ENCODE data around the gene NUAK2.
A peak's percentile ranks its signal among the peaks of the same experiment; 100 is the strongest.

The NUAK2 gene

GRCh38 chr1:205275133-205275532 is 46.4 kb downstream of the NUAK2 start:
- no peak for DNase-seq (ENCODE audit: low read depth in 2 of 2)

DNA sequence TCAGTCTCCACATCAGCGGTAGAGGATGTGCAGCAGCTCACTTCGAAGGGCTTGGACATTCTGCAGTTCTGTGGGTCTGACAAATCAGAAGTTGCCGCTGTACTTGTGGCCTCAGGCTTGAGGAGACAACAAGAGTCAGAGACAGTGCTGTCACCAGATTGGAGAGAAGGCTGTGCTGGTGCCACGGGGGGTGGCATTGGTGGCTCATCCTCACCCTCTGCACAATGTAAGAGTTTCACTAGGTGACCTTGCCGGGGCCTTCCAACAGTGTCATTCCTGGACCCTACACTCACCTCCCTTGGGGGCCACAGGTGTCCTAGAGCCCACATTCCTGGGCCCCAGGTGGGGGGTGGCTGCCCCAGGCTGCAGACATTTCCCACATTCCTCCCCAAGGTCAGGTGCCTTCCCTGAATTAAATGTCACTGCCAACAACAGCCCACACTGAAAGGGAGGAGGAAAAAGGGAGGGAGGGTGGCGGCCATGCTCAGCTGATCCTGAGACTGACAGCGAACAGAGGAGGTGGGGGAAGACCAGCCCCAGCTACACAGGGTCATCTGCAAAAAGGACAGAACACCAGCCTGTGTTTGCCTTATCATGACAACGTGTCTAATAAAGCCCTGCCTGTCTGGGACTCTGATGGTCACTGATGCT is 47.4 kb downstream of the NUAK2 start:
- DNase-seq (ENCODE audit: low read depth in 2 of 2), result no peak

DNA sequence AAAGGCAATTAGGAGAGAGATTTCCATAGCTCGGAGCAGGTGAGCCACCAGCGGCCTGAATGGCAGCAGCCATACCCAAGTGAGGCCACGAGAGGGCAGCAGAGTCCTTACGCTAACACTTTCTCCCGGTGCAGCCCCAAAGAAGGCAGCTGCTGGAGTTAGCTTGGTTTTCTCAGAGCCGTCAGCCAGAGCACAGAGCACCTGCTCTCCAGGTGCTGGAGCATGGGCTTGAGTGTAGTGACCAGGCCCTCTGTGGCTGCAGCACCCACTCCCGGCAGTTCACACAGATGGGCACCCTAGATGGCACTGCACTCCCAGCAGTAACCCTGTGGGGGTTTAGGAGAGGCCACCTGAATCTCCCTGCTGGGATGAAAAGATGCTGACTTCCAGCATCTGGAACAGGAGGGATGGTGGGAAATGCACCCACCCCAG is 48.0 kb downstream of the NUAK2 start:
- peak; percentile 55 to 69 for DNase-seq (ENCODE audit: low read depth in 2 of 2)

DNA sequence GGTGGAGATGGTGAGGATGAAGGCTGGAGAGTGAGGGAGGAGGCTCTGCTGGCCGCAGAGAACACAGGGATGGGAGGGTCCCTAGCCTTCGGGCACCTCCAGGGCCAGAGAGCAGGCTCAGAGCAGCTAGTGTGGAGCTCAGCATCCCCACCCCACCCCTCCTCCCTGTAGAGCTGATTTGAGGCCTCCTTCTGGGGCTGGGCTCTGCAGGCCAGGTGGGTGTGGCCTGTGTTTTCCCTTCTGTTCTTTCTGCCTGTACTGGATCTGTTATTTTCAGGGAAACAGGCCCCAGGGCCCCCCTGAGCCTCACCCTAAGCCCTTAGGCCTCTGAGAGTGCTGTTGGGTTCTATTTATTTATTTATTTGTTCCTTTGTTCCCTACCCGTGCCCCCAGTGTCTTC is 49.0 kb downstream of the NUAK2 start:
- no peak for DNase-seq (ENCODE audit: low read depth in 2 of 2)

GRCh38 chr1:205271745-205272144 is 49.8 kb downstream of the NUAK2 start:
- no peak for DNase-seq (ENCODE audit: low read depth in 2 of 2)

- no peak for DNase-seq (ENCODE audit: low read depth in 2 of 2)
Observed at GRCh38 chr1:205271277-205271676, 50.3 kb downstream of the NUAK2 start.

DNA sequence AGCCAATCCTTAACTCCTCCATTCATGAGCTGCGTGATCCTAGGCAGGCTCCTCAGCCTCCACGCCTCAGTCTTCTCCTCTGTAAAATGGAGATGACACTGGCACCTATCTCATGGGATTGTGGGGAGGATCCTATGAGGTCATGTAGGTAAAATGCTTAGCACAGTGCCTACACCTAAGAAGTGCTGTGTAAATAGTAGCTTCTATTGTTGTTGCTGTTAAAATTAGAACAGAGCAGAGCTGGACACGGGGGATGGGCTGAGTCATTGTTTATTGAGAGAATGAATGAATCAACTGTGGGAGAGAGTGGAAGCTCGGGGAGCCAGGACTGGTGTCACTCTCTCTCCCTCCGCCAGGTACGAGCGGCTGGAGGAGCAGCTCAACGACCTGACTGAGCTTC is 50.8 kb downstream of the NUAK2 start:
- no peak for DNase-seq (ENCODE audit: low read depth in 2 of 2)

GRCh38 chr1:205270271-205270670 is 51.3 kb downstream of the NUAK2 start:
- DNase-seq (ENCODE audit: low read depth in 2 of 2), result no peak

GRCh38 chr1:205269711-205270110 is 51.8 kb downstream of the NUAK2 start:
- no peak for DNase-seq (ENCODE audit: low read depth in 2 of 2)

DNA sequence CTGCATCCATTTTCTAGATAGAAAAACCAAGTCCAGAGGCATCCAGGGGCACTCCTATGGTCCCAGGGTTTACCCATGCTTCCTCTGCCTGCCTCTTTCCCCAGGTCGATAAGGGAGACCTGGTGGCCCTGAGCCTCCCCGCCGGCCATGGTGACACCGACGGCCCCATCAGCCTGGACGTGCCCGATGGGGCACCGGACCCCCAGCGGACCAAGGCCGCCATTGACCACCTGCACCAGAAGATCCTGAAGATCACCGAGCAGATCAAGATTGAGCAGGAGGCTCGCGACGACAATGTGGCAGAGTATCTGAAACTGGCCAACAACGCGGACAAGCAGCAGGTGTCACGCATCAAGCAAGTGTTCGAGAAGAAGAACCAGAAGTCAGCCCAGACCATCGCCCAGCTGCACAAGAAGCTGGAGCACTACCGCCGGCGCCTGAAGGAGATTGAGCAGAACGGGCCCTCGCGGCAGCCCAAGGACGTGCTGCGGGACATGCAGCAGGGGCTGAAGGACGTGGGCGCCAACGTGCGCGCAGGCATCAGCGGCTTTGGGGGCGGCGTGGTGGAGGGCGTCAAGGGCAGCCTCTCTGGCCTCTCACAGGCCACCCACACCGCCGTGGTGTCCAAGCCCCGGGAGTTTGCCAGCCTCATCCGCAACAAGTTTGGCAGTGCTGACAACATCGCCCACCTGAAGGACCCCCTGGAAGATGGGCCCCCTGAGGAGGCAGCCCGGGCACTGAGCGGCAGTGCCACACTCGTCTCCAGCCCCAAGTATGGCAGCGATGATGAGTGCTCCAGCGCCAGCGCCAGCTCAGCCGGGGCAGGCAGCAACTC is 52.5 kb downstream of the NUAK2 start:
- no peak for DNase-seq (ENCODE audit: low read depth in 2 of 2)

DNA sequence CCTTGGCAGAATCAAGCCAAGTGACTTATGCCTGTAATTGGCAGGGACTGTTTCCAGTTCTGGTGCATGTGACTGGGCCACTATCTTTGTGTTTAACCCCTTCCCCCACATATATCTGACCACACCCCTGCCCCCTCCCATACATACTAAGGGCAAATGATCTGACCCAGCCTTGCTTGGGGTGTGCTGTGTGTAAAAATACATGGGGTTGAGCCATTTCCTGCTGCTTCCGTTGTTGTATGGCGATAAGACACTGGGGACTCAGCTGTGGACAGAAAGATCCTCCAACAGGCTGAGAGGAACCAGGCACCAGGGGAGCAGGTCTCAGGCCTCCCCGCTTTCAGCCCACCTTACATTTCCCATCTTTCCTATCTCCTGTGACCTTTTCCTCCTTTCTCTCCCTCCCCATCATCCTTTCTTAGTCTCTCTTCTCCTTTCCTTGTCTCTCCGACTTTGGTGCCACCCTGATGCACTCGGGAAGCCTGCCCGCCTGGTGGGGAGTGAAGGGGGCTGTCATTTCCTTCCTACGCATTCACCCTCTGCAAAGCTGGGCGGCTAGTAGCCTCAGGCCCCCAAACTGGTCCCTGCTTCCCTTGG is 54.1 kb downstream of the NUAK2 start:
- no peak for DNase-seq (ENCODE audit: low read depth in 2 of 2)

DNA sequence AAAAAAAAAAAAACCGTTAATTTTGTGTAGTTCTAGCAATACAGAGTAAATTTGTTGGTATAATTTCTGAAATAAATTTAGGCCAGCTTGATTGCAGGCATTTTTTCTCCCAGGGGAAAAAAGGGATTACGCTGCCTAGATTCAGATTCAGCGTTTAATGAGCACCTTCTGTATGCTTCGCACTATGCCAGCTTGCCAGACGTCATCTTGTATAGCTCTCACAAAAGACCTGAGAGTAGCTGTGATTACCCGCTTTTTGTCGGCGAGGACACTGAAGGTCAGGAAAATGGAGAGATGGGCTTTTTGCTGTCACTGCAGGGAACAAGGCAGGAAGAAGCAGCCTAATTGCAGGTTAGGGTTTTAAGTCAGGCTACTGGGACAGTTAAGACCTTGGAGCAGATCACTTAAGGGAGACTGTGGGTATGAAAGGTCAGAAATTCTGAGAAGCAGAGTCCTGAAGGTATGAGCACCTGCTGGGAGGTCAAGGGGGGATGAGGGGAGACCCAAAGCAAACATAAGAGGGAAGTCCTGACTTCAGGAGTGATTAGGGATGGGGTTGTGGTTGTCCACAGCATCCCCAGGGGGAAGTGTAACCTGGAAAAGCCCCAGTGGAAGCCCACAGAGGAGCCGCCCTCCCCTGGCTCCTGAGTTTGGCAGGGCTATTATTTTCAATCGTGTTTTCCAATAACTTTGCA is 54.8 kb downstream of the NUAK2 start:
- DNase-seq (ENCODE audit: low read depth in 2 of 2), result no peak

DNA sequence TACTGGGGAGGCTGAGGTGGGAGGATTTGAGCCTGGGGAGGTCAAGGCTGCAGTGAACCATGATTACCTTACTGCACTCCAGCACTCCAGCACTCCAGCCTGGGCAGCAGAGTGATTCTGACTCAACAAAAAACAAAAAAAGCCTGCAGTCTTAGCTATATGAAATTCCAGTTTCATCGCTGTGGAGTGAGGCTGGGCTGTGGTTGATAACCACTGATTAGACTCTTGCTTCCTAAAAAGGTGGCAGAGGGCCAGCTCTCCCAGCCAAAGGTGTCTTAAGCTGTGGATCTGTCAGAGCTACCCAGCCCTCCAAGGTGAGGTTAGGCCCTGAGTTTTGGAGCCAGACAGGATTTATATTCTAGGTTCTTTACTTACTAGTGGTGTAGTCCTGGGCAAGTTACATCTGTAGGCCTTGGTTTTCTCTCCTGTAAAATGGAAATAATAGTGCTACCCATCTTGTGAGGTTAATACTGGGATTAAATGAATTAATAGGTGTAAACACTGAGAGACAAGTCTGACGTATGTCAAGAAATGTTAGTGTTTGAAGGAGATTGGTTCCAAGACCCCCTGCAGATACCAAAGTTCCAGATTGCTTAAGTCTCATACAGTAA is 57.9 kb downstream of the NUAK2 start:
- DNase-seq (ENCODE audit: low read depth in 2 of 2), result no peak

DNA sequence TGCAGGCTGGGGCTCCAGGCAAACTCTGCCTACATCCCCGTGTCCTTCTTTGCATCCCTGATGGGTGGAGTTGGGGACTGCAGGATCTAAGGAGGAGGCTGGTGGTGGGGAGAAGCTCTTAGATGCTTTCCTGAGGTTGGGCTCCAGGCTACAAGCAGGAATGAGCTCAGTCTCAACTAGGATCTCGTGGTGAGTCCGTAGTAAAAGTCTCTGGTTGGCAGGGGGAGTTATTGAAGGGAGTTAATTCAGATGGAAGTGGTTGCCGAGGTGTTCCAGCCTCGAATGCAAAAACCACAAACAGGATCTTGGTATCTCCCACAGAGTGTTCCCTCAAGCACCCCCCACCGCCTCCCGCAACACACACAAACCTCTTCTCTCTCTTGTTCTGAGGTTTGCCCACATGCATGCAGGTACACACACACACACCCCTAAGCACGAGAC is 58.8 kb downstream of the NUAK2 start:
- DNase-seq (ENCODE audit: low read depth in 2 of 2), result no peak

DNA sequence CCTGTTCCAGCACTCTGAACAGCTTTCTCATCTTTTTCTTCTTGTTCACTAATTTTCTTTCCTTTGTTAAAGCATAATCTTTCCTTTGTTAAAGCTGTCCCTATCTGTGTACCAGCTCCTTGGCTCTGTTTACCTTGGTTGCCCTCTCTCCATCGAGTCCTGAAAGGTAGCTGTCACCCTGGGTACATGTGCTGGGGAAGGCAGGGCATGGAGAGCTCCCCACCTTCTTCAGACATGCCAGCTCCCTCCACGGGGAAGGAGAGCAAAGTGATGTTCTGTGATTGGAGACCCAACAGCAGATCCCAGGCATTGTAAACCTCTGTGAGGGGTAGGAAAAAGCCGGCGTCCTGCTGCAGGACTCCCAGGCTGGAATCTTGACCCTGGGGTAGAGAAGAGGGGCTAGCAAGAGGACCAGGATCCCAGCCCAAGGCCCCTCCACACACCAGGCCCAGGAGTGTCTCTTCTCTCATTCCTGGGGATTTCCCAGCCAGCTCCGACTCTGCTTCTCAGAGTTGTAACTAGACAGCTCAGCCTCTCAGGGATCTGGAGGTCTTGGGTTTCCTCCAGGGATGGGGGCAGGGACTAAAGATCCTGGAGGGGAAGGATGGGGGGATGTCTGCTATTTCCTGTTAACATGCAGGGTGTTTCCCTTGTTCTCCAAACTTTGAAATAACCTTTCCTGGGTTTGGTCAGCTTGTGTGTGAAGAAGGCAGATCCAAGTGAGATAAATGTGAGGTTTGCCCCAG is 59.4 kb downstream of the NUAK2 start:
- DNase-seq (ENCODE audit: low read depth in 2 of 2), result no peak

GRCh38 chr1:205260948-205261732 is 60.4 kb downstream of the NUAK2 start:
- DNase-seq (ENCODE audit: low read depth in 2 of 2), result no peak

GRCh38 chr1:205259998-205260397 is 61.5 kb downstream of the NUAK2 start:
- DNase-seq (ENCODE audit: low read depth in 2 of 2), result no peak

DNA sequence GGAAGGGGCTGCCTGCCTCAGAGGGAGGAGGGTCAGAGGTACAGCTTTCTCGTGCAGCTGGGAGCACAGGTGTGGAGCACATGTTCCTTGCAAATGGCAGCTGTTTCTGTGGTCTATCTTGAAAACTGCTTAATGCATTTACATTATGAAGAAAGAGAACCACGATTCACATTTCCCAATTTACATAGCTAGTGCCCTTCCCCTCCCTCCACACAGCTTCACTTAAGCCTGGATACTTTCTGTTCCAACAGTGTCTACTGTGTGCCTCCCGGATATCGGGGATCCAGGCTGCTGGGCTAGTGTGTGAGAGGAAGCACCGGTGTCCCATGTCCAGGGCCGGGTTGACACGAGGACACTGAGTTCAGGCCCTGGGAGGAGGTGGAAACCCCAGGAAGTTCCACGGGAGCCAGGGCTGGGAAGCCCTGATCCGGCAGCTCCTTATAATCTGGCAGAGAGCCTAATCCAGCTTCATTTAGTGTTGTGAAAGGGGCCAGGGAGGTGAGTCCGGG is 62.2 kb downstream of the NUAK2 start:
- no peak for DNase-seq (ENCODE audit: low read depth in 2 of 2)

GRCh38 chr1:205258719-205259118 is 62.8 kb downstream of the NUAK2 start:
- DNase-seq (ENCODE audit: low read depth in 2 of 2), result no peak

- no peak for DNase-seq (ENCODE audit: low read depth in 2 of 2)
Observed at GRCh38 chr1:205258261-205258691, 63.3 kb downstream of the NUAK2 start.

Data from stimulated activated CD8-positive, alpha-beta memory T cell treated with anti-CD3 and anti-CD28 coated beads, Interleukin-15, amount 100 ng/mL, for 48 hours (primary cell).